SK-N-SH (cell line): ENCODE measurements around the gene WLS. TPM values are rescaled to one million over a fixed set of nuclear protein-coding genes. Genes with fewer than 3 reads are reported as not detected.

ENCODE experiments used
- CTCF ChIA-PET: fragments of 300-600, 350-600 bp; formaldehyde crosslinking; extraction: SDS; loops from one replicate; lab custom pipeline; 2021; lab: Yijun Ruan, JAX
- POLR2A ChIA-PET: fragments of 350-600 bp; sonication (Branson Sonifier 250); formaldehyde crosslinking; extraction: SDS; loops from one replicate; lab custom pipeline; 2020; ENCODE audit warnings: antibody characterized with exemption, inconsistent platforms; lab: Yijun Ruan, JAX
- DNase-seq: peaks from one replicate; pipeline ENCODE4 v3.0.0; 2012
- H2AFZ ChIP-seq: fragments of 200-600 bp; sonication (generic); 2 replicates; pipeline ENCODE4 v1.8.1; 2016; ENCODE audit warnings: antibody characterized with exemption, mild to moderate bottlenecking, low read depth
- H3F3A ChIP-seq: fragments of 200-600 bp; sonication (generic); replicated peaks from 2 replicates; pipeline ENCODE3; 2016; ENCODE audit warnings: antibody characterized with exemption, mild to moderate bottlenecking; ENCODE audit not compliant: insufficient read depth
- H3K27ac ChIP-seq, 2 experiments: fragments of 200-500 bp in 1 of 2; fragments of 200-600 bp in 1 of 2; sonication (Bioruptor generic) in 1 of 2; sonication (generic), shearing (Covaris generic) in 1 of 2; 2 replicates each; pipeline versions ENCODE4 v1.5.1 to v1.6.1; 2014 to 2016; ENCODE audit warnings: low read depth in 2 of 2, inconsistent platforms in 1 of 2, low read length in 1 of 2, mild to moderate bottlenecking in 1 of 2, mixed read lengths in 1 of 2
- H3K27me3 ChIP-seq: fragments of 200-600 bp; sonication (generic), shearing (Covaris generic); 2 replicates; pipeline ENCODE4 v1.6.1; 2016; ENCODE audit warnings: mixed run types; ENCODE audit not compliant: insufficient read depth
- H3K36me3 ChIP-seq, 2 experiments: fragments of 200-500 bp in 1 of 2; fragments of 200-600 bp in 1 of 2; sonication (Bioruptor generic) in 1 of 2; sonication (generic) in 1 of 2; replicated peaks in 1 of 2; 2 replicates each; pipeline versions ENCODE3 to v1.5.1; 2014 to 2016; ENCODE audit warnings: low read length in 1 of 2, mild to moderate bottlenecking in 1 of 2; ENCODE audit not compliant: insufficient read depth in 2 of 2, control insufficient read depth in 1 of 2
- H3K4me1 ChIP-seq, 2 experiments: fragments of 200-500 bp in 1 of 2; fragments of 200-600 bp in 1 of 2; sonication (Bioruptor generic) in 1 of 2; sonication (generic), shearing (Covaris generic) in 1 of 2; 2 replicates each; pipeline versions ENCODE4 v1.5.1 to v1.6.1; 2014 to 2016; ENCODE audit warnings: low read depth in 1 of 2, low read length in 1 of 2, mixed run types in 1 of 2; ENCODE audit not compliant: insufficient read depth in 2 of 2, control insufficient read depth in 1 of 2
- H3K4me2 ChIP-seq: fragments of 200-600 bp; sonication (generic), shearing (Covaris generic); 2 replicates; pipeline ENCODE4 v1.6.1; 2017; ENCODE audit warnings: mixed run types
- H3K4me3 ChIP-seq, 2 experiments: fragments of 200-500 bp in 1 of 2; fragments of 200-600 bp in 1 of 2; sonication (Bioruptor generic) in 1 of 2; sonication (generic), shearing (Covaris generic) in 1 of 2; 2 replicates each; pipeline versions ENCODE4 v1.5.1 to v1.8.1; 2014 to 2016; ENCODE audit warnings: low read depth in 2 of 2, inconsistent platforms in 1 of 2, low read length in 1 of 2, mild to moderate bottlenecking in 1 of 2, mixed read lengths in 1 of 2, moderate library complexity in 1 of 2
- H3K79me2 ChIP-seq: fragments of 200-600 bp; sonication (generic); 2 replicates; pipeline ENCODE4 v1.8.1; 2017; ENCODE audit warnings: mild to moderate bottlenecking; ENCODE audit not compliant: insufficient read depth
- H3K9ac ChIP-seq: fragments of 200-600 bp; sonication (generic); 2 replicates; pipeline ENCODE4 v1.6.1; 2017; ENCODE audit warnings: mixed run types
- H3K9me2 ChIP-seq: fragments of 200-600 bp; sonication (generic); 2 replicates; pipeline ENCODE4 v1.6.1; 2017; ENCODE audit warnings: mixed run types
- H3K9me3 ChIP-seq: fragments of 200-600 bp; sonication (generic); 2 replicates; pipeline ENCODE4 v1.6.1; 2017; ENCODE audit warnings: mixed run types, mild to moderate bottlenecking, moderate library complexity
- H4K20me1 ChIP-seq: fragments of 200-600 bp; sonication (generic); 2 replicates; pipeline ENCODE4 v1.6.1; 2017; ENCODE audit warnings: mild to moderate bottlenecking, mixed run types; ENCODE audit not compliant: insufficient read depth
- ELF1 ChIP-seq: IDR thresholded peaks from 2 replicates; pipeline ENCODE4 v1.4.0; 2012
- FOSL2 ChIP-seq: IDR thresholded peaks from 2 replicates; pipeline ENCODE4 v1.4.0; 2012; ENCODE audit warnings: low read depth, mild to moderate bottlenecking, moderate library complexity, borderline replicate concordance
- JUND ChIP-seq: IDR thresholded peaks from 2 replicates; pipeline ENCODE4 v1.4.0; 2012
- MEF2A ChIP-seq: IDR thresholded peaks from 2 replicates; pipeline ENCODE4 v1.4.0; 2012; ENCODE audit warnings: low read depth, borderline replicate concordance
- NRF1 ChIP-seq: IDR thresholded peaks from 2 replicates; pipeline ENCODE4 v1.6.1; 2012; ENCODE audit warnings: low read depth, mild to moderate bottlenecking, low read length
- RAD21 ChIP-seq: IDR thresholded peaks from 2 replicates; pipeline ENCODE4 v1.6.1; 2012; ENCODE audit warnings: mild to moderate bottlenecking, low read length
- SMC3 ChIP-seq: IDR thresholded peaks from 2 replicates; pipeline ENCODE4 v1.6.1; 2012; ENCODE audit warnings: low read depth, low read length, improper control_type of control experiment
- TAF1 ChIP-seq: IDR thresholded peaks from 2 replicates; pipeline ENCODE4 v1.6.1; 2012; ENCODE audit warnings: low read depth, mild to moderate bottlenecking, low read length, moderate library complexity, borderline replicate concordance
- TCF12 ChIP-seq: IDR thresholded peaks from 2 replicates; pipeline ENCODE4 v1.4.0; 2012
- USF1 ChIP-seq: IDR thresholded peaks from 2 replicates; pipeline ENCODE4 v1.4.0; 2012; ENCODE audit warnings: low read depth, borderline replicate concordance
- YY1 ChIP-seq: IDR thresholded peaks from 2 replicates; pipeline ENCODE4 v1.4.0; 2012; ENCODE audit warnings: low read depth, mild to moderate bottlenecking
- WGBS: methylation state at CpG from one replicate; pipeline ENCODE4 v1.1.6; 2017; ENCODE audit warnings: low lambda C conversion rate; 5-methylcytosine and 5-hydroxymethylcytosine counted together
- polyA plus RNA-seq, 3 experiments: library from polyadenylated mRNA; depleted of rRNA; stranded (reverse); fragments of >200 nt; gene quantifications; 2 replicates each; pipeline ENCODE4 v1.2.3, GENCODE V29; 2012
- TF ChIP-seq, protein P1 (sequence below): IDR thresholded peaks from 2 replicates; pipeline ENCODE4 v1.4.0; 2012; ENCODE audit warnings: low read depth
- TF ChIP-seq, protein P2 (sequence below): fragments of 150-350 bp; IDR thresholded peaks from 2 replicates; pipeline ENCODE4 v1.6.1; 2017; ENCODE audit warnings: antibody characterized with exemption, low read length, low read depth, borderline replicate concordance
- TF ChIP-seq, protein P3 (sequence below): IDR thresholded peaks from 2 replicates; pipeline ENCODE4 v1.6.1; 2012; ENCODE audit warnings: mild to moderate bottlenecking, low read depth, low read length, moderate library complexity

The WLS gene
- polyA plus RNA-seq, 1 of the 3 experiments (the other 2 are of a cell fraction): 69.0 TPM

- H3K4me3 ChIP-seq: no peak overlapping the region
- DNase-seq: no peak
- POLR2A ChIA-PET: no interaction called here
- no peaks in the 10 kb centered on the region for H3K36me3 ChIP-seq
- no peaks in the 10 kb centered on the region for H3F3A ChIP-seq
- CTCF ChIA-PET: no interaction called here
- H3K9ac ChIP-seq: no peak overlapping the region
- H3K4me2 ChIP-seq: no peak overlapping the region
- no peak overlapping the region for H2AFZ ChIP-seq
- H3K27ac ChIP-seq: no peak overlapping the region
- H3K4me1 ChIP-seq: no peaks in the 10 kb centered on the region
- 53% methylated on average over 2 of the region's 2 CpGs for WGBS
- H3K9me2 ChIP-seq: no peaks in the 10 kb centered on the region
- H3K27me3 ChIP-seq: no peaks in the 10 kb centered on the region
- TF ChIP-seq FOSL2: no peak
- TF ChIP-seq, protein P1, sequence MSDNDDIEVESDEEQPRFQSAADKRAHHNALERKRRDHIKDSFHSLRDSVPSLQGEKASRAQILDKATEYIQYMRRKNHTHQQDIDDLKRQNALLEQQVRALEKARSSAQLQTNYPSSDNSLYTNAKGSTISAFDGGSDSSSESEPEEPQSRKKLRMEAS: no peak
- TF ChIP-seq, protein P2, sequence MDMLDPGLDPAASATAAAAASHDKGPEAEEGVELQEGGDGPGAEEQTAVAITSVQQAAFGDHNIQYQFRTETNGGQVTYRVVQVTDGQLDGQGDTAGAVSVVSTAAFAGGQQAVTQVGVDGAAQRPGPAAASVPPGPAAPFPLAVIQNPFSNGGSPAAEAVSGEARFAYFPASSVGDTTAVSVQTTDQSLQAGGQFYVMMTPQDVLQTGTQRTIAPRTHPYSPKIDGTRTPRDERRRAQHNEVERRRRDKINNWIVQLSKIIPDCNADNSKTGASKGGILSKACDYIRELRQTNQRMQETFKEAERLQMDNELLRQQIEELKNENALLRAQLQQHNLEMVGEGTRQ: no peak
- TF ChIP-seq USF1: no peak
- TF ChIP-seq JUND: no peak
- no peak for TF ChIP-seq RAD21
- no peak for TF ChIP-seq NRF1
- no peak for TF ChIP-seq ELF1
- H3K79me2 ChIP-seq: no peaks in the 10 kb centered on the region
- no peaks in the 10 kb centered on the region for H4K20me1 ChIP-seq
- no peaks in the 10 kb centered on the region for H3K9me3 ChIP-seq
These were observed 148.6 kb downstream of the WLS start for GRCh38 chr1:68083686-68084085.

- no peaks in the 10 kb centered on the region for H3K9me3 ChIP-seq
- no peak overlapping the region for H3K27ac ChIP-seq
- H3K9ac ChIP-seq: no peak overlapping the region
- no peak overlapping the region for H2AFZ ChIP-seq
- ChIA-PET CTCF (interaction anchor here (1.0 to 1.7 kb wide), 2 partner anchors 12 to 39 kb away, joined by 3 read pairs; no protein-coding TSS in a partner anchor), POLR2A (no interaction called here)
- no peaks in the 10 kb centered on the region for H3K9me2 ChIP-seq
- H3K4me1 ChIP-seq: no peaks in the 10 kb centered on the region; a peak in 1 of 4 replicates
- H3K4me2 ChIP-seq: no peak overlapping the region
- no peaks in the 10 kb centered on the region for H3F3A ChIP-seq
- H3K4me3 ChIP-seq: no peak overlapping the region
- H4K20me1 ChIP-seq: no peaks in the 10 kb centered on the region
- no peaks in the 10 kb centered on the region for H3K79me2 ChIP-seq
- no peaks in the 10 kb centered on the region for H3K27me3 ChIP-seq
- no peak for TF ChIP-seq YY1
- no peak for TF ChIP-seq MEF2A
- no peaks in the 10 kb centered on the region for H3K36me3 ChIP-seq
- DNase-seq: no peak
These were observed 150.5 kb downstream of the WLS start for GRCh38 chr1:68081775-68082283.

GRCh38 chr1:68078647-68079046 is 153.7 kb downstream of the WLS start:
- Histone ChIP-seq H3K36me3 (no peaks in the 10 kb centered on the region), H3K27me3 (no peaks in the 10 kb centered on the region), H3K79me2 (no peaks in the 10 kb centered on the region), H3K9me2 (no peaks in the 10 kb centered on the region), H3K4me3 (no peak overlapping the region), H3K27ac (no peak overlapping the region), H2AFZ (no peak overlapping the region), H4K20me1 (no peaks in the 10 kb centered on the region), H3K4me1 (no peaks in the 10 kb centered on the region; a peak in 1 of 4 replicates), H3K4me2 (no peak overlapping the region), H3F3A (no peaks in the 10 kb centered on the region)
- ChIA-PET POLR2A (no interaction called here), CTCF (interaction anchor here (1.0 kb wide), 1 partner anchor 224 kb away, joined by 3 read pairs; no protein-coding TSS in a partner anchor)
- no peak for DNase-seq
- WGBS: 65% methylated on average over 2 of the region's 2 CpGs
- TF ChIP-seq, protein P3, sequence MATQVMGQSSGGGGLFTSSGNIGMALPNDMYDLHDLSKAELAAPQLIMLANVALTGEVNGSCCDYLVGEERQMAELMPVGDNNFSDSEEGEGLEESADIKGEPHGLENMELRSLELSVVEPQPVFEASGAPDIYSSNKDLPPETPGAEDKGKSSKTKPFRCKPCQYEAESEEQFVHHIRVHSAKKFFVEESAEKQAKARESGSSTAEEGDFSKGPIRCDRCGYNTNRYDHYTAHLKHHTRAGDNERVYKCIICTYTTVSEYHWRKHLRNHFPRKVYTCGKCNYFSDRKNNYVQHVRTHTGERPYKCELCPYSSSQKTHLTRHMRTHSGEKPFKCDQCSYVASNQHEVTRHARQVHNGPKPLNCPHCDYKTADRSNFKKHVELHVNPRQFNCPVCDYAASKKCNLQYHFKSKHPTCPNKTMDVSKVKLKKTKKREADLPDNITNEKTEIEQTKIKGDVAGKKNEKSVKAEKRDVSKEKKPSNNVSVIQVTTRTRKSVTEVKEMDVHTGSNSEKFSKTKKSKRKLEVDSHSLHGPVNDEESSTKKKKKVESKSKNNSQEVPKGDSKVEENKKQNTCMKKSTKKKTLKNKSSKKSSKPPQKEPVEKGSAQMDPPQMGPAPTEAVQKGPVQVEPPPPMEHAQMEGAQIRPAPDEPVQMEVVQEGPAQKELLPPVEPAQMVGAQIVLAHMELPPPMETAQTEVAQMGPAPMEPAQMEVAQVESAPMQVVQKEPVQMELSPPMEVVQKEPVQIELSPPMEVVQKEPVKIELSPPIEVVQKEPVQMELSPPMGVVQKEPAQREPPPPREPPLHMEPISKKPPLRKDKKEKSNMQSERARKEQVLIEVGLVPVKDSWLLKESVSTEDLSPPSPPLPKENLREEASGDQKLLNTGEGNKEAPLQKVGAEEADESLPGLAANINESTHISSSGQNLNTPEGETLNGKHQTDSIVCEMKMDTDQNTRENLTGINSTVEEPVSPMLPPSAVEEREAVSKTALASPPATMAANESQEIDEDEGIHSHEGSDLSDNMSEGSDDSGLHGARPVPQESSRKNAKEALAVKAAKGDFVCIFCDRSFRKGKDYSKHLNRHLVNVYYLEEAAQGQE: no peak
- TF ChIP-seq TAF1 (no peak), SMC3 (no peak), TCF12 (no peak), ELF1 (no peak)
- TF ChIP-seq, all 33 proteins: peak for 0
- H3K9ac ChIP-seq: no peak overlapping the region
- H3K9me3 ChIP-seq: no peaks in the 10 kb centered on the region
